ENCODE data around the gene BSPH1.
"Not testable (repeated sequence)": the region's sequence is repeated elsewhere in the genome, so short reads cannot be mapped to it uniquely, and the experiment has no call there.

BSPH1 gene, protein sequence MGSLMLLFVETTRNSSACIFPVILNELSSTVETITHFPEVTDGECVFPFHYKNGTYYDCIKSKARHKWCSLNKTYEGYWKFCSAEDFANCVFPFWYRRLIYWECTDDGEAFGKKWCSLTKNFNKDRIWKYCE

DNA sequence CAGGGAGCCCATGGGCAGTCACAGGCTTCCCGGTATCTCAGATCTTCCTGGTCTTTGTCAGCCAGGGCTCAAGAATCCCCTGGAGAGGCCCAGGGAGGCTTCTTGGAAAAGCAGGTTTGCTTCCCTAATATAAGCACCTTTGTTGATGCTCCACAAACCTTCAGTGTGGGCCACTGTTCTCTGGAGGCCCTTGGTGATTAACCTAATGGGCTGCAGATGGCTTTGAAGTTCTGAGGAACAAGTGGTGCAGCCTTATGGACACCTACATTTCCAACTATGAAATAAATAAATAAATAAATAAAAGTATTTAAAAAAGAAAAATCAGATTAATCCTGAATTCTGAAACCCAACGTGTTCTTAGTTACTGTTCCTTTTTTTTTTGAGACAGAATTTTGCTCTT lies at the start of gene BSPH1:
BSPH1 (minus strand) TSS at position 101 of the 400 bp plus-strand sequence; CDS start at position 12, 89 bp downstream.
- no peak for DNase-seq (ENCODE audit: low spot score)

DNA sequence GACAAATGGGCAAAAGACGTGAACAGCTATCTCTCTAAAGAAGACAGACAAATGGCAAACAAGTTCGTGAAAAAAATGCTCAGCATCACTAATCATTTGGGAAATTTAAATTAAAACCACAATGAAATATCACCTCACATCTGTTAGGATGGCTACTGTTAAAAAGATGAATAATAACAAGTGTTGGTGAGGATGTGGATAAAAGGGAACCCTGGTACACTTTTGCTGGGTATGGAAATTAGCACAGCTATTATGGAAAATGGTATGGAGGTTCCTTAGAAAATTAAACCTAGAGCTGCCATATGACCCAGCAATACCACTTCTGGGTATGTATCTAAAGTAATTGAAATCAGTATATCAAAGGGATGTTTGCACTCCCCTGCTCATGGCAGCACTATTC lies 44.8 kb upstream of the BSPH1 start:
- DNase-seq (ENCODE audit: low spot score), result no peak

DNA sequence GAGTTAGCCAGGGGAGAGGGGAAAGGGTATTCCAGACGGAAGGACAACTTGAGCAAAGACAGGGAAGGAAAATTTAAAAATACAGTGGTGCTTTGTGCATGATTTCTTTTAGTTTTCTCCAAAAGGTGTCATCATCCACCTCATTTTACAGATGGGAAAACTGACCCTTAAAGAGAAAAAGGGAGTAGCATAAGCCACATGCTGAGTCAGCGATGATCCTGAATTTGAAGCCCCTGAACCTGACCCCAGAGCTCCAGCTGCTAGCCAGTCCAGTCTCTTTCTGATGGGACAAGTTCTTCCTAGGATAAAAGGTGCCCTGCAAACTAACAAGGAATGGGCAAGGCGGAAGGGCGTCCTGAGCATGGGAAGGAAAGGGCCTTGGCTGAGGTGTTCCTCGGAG lies 41.6 kb upstream of the BSPH1 start:
- DNase-seq (ENCODE audit: low spot score), result no peak

DNA sequence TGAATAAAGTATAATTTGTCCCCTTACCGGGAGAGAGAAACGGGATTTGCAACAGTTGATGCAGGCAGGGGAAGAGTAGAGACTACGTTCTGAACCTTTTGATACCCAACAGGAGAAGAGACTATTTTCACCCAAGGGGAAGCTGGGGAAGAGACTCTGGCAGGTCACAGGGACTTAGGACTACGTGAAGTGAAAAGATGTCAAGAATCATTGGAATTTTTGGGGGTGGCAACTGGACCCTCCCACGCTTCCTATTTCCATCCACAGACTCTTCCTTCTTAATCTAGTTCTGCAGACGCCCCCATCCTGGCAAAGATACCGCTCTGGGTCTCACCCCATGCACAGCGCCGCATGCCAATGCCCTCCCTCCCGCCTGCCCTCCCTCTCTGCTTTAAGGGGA lies 38.1 kb upstream of the BSPH1 start:
- peak; percentile 51 for DNase-seq (ENCODE audit: low spot score)

DNA sequence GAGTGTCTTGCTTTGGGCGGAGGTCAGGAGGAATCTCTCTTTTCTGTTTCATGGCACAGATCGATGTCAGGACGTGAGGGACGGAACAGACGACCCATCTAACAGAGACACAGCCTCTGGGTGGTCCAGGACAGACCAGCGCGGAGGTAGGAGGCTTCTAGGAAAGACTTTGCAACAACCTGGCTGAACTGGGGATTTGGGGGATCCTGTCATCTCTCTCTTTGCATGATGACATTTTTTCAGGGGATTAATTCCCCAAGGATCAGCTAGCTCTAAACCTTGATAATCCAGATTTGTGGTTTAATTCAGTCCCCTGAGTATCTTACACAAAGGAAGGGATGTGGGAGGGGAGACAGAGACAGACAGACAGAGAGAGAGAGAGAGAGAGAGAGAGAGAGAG lies 37.5 kb upstream of the BSPH1 start:
- DNase-seq (ENCODE audit: low spot score), result peak; percentile 78

DNA sequence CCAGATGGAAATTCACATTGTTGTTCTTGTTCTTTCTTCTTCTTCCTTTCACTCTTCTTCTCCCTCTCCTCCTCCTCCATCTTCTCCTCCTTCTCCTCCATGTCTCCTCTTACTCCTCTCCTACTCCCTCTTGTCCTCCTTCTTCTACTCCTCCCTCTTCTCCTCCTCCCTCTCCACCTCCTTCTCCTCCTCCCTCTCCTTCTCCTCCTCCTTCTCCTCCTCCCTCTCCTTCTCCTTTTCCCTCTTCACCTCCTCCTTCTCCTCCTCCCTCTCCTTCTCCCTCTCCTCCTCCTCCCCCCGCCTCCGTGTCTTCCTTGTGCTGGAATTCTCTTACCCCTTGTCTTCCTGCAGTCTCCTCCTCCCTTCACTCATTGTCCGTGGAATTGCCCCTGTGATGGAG lies 33.5 kb upstream of the BSPH1 start:
- no peak for DNase-seq (ENCODE audit: low spot score)

DNA sequence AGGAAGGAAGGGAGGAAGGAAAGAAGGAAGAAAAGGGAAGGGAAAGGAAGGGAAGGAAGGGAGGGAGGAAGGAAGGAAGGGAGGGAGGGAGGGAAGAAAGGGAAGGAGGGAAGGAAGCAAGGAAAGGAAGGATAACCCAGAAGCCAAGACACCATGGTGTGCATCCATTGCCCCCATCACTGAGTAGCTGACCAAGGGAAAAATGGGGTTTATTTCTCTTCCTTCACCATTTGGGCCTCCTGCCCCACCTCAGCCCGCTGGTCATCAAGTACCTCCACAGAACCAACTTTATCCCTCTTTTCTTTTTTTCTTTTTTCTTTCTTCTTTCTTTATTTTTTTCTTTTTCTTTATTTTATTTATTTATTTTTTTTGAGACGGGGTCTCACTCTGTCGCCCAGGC lies 31.5 kb upstream of the BSPH1 start:
- no peak for DNase-seq (ENCODE audit: low spot score)

DNA sequence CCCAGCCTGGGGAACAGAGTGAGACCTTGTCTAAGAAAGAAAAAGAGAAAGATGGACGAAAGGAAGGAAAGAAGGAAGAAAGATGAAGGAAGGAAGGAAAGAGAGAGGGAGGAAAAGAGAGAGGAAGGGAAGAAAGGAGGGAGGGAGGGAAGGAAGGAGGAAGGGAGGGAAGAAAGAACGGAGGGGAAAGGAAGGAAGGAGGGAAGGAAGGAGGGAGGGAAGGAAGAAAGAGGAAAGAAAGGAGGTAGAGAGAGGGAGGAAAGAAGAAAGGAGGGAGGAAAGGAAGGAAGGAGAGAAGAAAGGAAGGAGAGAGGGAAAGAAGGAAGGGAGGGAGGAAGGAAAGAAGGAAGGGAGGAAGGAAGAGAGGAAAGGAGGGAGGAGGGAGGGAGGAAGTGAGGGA lies 31.0 kb upstream of the BSPH1 start:
- no peak for DNase-seq (ENCODE audit: low spot score)

DNA sequence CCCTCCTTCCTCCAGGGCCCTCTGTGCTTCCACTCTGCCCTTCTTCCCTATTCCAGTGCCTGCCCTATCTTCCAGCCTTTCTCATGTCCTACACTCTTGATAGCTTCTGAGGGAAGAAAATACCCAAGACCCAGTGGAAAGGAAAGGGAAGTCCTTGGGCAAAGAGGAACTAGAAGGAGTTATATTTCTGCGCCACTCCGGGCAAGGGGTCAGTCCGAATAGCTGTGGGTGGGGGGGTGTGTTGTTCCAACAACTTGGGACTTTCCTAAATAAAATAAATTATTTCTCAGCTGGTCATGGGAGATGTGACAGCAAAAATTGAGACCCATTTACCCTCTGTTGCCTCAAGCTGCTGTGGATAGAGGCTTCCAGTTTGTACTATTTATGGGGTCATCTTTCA lies 28.7 kb upstream of the BSPH1 start:
- no peak for DNase-seq (ENCODE audit: low spot score)

DNA sequence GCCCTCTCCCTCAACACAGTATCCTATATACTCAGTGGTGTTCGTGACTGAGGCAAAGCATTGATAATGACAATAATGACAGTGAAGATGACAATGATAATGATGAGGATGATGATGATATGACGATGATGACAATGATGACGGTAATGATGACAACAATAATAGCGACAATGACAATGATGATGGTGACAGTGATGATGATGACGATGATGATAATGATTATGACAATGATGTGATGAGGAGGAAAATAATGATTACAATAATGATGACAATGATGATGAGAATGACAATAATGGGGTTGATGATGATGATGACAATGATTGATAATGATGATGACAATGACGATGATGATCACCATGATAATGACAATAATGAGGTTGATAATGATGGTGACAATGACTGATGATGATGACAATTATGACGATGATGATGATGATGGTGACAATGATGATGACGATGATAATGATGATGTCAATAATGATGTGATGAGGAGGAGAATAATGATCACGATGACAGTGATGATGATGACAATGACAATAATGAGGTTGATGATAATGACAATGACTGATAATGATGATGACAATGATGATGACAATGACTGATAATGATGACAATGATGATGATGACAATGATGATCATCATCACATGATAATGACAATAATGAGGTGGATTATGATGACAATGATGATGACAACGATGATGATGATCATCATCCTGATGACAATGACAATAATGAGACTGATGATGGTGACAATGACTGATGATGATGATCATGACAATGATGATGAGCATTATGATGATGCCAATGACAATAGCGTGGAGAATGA lies 19.2 kb upstream of the BSPH1 start:
- no peak for DNase-seq (ENCODE audit: low spot score)

DNA sequence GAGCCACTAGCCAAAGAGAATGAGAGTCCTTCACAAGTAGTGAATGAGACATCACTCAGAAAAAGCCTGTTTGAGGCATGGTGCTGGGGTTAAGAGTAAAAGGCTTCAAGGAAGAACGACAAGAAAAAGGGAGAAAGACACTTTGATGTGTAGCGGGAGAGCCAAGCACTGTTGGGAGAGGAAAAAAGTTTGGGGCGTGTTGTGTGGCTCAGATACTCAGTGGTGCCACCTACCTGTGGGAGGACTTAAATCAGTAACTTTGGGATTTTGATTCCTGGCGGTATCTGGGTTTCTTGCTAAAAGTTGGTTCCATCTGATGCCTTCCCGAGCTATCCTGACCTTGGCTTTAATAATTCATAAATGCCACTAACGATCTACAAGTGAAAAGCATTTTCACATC lies 14.8 kb upstream of the BSPH1 start:
- DNase-seq (ENCODE audit: low spot score), result no peak

DNA sequence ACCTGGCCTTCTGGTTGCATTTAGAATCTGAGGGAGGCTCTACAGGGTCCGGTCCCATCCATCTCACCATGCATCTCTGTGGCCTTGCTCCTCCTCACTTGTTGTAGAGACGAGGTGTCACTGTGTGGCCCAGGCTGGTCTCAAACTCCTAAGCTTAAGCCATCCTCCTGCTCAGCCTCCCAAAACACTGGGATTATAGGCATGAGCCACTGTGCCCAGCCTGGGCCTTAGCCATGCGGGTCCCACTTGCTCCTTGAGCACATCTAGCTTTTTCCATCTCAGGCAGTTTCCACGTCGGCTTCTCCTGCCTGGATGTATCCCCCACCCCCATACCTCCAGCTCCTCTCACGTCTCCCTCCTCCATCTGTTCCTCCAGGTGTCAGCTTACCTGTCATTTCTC lies 12.3 kb upstream of the BSPH1 start:
- no peak for DNase-seq (ENCODE audit: low spot score)

DNA sequence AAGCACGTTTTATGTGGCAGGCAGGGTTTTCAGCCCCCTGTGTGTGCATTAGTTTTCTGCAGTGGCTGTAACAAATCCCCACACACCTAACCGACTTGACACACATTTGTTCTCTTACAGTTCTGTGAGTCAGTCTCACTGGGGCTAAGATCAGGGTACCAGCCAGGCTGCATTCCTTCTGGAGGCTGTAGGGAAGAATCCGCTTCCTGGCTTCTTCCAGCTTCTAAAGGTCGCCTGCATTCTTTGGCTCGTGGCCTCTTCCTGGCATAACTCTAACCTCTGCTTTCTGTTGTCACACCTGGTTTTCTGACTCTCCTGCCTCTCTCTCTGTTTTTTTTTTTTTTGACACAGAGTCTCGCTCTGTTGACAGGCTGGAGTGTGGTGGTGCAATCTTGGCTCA lies 8.9 kb upstream of the BSPH1 start:
- DNase-seq (ENCODE audit: low spot score), result no peak

DNA sequence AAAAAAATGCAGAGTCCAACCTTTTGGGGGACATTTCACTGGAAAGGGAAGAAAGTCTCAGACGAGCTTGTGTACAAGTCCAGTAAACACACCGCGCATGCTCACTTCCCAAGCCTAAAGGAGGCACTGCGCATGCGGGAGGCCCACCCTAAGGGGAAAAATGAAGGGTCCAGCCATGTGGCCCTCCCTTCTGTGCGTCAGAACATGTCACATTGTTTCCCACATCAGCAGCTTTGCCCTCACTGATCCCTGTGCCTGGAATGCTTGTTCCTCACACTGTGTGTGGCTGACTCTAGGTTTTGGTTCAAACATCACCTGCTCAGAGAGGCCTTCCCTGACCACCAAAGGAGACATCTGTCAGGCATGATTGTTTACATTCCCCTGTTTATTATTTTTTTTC lies 6.8 kb upstream of the BSPH1 start:
- DNase-seq (ENCODE audit: low spot score), result no peak

DNA sequence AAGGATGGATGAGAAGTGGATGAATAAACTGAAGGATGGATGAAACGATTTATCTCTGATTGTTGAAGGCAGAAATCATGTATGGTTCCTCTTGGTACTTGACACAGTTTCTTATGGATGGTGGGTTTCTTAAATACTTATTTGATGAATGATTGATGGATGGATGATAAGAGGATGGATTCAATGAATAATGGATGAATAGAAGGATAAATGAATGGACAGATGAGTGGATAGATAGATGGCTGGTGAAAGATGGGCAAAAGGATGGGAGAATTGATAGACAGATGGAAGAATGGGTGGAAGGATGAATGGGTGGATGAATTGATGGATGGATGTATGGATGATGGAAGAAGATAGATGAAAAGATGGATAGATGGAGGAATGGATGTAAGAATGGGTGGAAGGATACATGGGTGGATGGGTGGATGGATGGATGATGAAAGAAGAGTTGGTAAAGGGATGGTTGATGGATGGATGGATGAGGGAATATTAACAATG lies 4.3 kb upstream of the BSPH1 start:
- DNase-seq (ENCODE audit: low spot score), result no peak

DNA sequence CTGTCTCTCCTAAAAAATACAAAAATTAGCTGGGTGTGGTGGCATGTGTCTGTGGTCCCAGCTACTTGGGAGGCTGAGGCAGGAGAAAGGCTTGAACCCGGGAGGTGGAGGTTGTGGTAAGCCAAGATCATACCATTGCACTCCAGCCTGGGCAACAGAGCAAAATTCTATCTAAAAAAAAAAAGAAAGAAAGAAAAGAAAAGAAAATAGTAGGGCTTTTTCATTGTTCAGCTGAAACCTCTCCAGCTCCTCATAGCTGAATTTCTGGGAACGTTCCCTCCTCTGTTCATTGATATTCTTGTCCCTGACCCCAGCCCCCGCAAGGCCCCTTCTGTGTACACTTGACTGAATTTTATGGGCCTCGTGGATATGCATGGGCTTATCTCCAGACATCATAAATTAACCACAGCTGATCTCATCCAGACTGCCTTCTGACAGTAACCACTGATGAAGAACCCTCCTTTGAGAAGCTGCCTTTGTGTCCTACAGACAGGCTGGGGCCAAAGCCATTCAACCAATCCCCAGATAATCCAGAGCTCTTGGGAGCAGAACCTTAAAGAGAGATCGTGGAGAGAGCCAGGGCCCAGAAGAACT lies 2.3 kb upstream of the BSPH1 start, which contains the start of gene ELSPBP1:
ELSPBP1 (plus strand) TSS at position 424 of the 594 bp plus-strand sequence. CDS start 14,036 bp downstream, outside the sequence.
- no peak for DNase-seq (ENCODE audit: low spot score)

DNA sequence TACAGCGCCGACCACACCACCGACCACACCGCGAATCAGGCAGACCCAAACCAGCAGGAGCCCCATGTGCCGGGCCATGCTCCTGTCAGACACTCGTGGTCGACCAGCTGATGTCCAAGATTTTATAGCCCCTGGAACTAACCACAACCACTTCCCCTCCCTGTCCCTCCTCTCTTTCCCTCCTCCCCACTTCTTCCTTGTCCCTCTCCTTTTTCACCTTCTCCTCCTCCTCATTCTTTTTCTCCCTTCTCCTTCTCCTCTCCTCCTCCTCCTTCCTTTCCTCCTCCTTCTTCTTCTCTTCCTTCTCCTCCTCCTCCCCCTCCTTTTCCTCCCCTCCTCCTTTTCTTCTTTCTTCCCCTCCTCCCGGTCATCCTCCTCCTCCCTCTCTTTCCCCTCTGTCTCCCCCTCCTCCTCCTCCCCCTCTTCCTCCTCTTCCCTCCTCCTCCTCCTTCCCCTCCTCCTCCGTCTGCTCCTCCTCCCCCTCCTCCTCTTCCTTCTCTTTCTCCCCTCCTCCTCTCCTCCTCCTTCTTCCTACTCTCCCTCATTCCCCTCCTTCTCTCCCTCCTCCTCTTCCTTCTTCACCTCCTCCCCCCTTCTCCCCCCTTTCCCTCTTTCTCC lies 670 bp downstream of the BSPH1 start:
- DNase-seq (ENCODE audit: low spot score), result no peak

DNA sequence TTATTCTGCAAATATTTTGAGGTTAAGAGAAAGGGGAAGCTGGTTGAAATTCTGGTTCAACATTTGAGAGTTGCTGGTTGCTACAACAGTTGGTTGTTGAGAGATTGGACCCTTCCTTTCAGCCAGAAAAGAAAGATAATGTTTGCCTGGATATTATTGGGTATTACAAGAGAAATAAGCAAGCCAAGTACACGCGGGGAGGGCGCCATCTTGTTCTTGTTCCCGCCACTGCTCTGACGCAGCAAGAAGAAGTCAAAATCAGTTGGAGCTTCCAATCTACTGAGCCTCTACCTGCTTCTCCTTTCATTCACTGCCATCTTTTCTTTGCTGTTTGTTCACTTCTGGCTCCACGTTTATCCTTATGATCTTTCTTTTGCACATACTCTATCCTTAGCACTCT lies 18.4 kb downstream of the BSPH1 start:
- no peak for DNase-seq (ENCODE audit: low spot score)

DNA sequence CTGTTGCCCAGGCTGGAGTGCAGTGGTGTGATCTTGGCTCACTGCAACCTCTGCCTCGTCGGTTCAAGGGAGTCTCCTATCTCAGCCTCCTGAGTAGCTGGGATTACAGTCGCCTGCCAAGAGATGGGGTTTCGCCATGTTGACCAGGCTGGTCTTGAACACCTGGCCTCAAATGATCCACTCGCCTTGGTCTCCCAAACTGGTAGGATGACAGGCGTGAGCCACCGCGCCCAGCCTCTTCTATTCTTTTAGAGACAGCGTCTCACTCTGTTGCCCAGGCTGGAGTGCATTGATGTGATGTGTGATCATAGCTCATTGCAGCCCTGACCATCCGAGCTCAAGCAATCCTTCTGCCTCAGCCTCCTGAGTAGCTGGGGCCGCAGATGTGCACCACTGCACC lies 36.0 kb downstream of the BSPH1 start:
- not testable (repeated sequence) for DNase-seq (ENCODE audit: low spot score)

DNA sequence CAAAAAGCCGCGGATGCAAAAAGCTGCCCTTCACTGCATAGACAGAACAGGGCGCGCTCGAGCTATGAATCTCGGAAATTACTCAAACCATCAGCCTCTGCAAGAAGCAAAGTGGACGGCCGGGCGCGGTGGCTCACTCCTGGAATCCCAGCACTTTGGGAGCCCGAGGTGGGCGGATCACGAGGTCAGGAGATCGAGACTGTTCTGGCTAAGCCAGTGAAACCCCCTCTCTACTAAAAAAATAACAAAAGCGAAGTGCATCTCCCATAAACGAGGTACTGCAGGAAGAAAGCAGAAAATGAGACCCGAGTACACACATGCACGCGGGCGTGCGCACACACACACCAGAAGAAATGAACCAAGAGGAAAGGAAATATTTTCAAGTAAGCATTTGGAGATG lies 39.8 kb downstream of the BSPH1 start:
- not testable (repeated sequence) for DNase-seq (ENCODE audit: low spot score)

DNA sequence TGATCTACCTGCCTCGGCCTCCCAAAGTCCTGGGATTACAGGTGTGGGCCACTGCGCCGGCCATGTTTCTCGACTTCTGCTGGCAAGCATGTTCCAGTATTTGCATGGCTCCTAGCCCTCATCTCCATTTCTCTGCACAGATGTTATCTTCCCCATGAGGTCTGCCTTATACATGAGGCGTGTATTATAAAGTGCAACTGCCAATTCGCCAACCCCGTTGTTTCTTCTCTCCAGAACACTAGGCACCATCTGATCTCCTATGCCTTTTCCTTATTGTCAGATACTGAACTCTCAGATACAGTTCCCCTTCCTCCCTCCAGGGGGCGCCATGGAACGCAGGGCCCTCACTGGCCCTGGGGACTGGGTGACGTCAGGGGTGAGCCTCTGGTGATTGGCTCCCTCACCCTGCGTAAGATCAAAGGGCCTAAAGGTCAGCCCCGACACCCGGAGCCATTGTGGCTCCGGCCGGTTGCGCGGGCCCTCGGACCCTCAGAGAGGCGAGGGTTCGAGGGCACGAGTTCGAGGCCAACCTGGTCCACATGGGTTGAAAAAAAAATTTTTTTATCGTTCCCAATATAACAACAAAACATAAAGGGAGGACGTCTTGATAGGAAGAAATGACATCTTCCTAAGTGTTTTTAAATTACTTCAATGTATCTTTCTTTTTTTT lies 42.0 kb downstream of the BSPH1 start:
- DNase-seq (ENCODE audit: low spot score), result not testable (repeated sequence)

DNA sequence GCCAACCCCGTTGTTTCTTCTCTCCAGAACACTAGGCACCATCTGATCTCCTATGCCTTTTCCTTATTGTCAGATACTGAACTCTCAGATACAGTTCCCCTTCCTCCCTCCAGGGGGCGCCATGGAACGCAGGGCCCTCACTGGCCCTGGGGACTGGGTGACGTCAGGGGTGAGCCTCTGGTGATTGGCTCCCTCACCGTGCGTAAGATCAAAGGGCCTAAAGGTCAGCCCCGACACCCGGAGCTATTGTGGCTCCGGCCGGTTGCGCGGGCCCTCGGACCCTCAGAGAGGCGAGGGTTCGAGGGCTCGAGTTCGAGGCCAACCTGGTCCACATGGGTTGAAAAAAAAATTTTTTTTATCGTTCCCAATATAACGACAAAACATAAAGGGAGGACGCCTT lies 63.4 kb downstream of the BSPH1 start:
- DNase-seq (ENCODE audit: low spot score), result not testable (repeated sequence)

Measured in D341Med (cell line).